ENCODE data around the gene SCUBE1.

SCUBE1 gene

GRCh38 chr22:43343670-43344519, 723 bp upstream of the SCUBE1 start:
- H3K36me3 Mint-ChIP-seq (ENCODE audit: low read depth): no peaks in the 10 kb centered on the region
- TF ChIP-seq CTCF (IDR thresholded peaks at IDR 0.05): no peak
- H3K9me3 Mint-ChIP-seq: no peaks in the 10 kb centered on the region
- H3K4me3 Mint-ChIP-seq: peak overlapping the region; percentile 61
- peak; percentile 57 for DNase-seq
- H3K27ac Mint-ChIP-seq: no peak overlapping the region
- H3K27me3 Mint-ChIP-seq (ENCODE audit: low read depth, poor library complexity): peaks cover 82% of the 10 kb centered on the region
- H3K4me1 Mint-ChIP-seq: peaks cover 53% of the 10 kb centered on the region

GRCh38 chr22:43342347-43343261, 568 bp downstream of the SCUBE1 start:
- no peak for TF ChIP-seq CTCF (IDR thresholded peaks at IDR 0.05)
- no peak overlapping the region for H3K27ac Mint-ChIP-seq
- no peaks in the 10 kb centered on the region for H3K9me3 Mint-ChIP-seq
- peaks cover 57% of the 10 kb centered on the region for H3K4me1 Mint-ChIP-seq
- H3K4me3 Mint-ChIP-seq: peak overlapping the region; percentile 87
- peaks cover 5% of the 10 kb centered on the region for H3K36me3 Mint-ChIP-seq (ENCODE audit: low read depth)
- H3K27me3 Mint-ChIP-seq (ENCODE audit: low read depth, poor library complexity): peaks cover 83% of the 10 kb centered on the region
- DNase-seq: peak; percentile 45

- Mint-ChIP-seq H3K27me3 (ENCODE audit: low read depth, poor library complexity) (peaks cover 77% of the 10 kb centered on the region), H3K27ac (no peak overlapping the region), H3K36me3 (ENCODE audit: low read depth) (peaks cover 7% of the 10 kb centered on the region), H3K9me3 (no peaks in the 10 kb centered on the region), H3K4me3 (peak overlapping the region; percentile 87), H3K4me1 (peaks cover 56% of the 10 kb centered on the region)
- no peak for TF ChIP-seq CTCF (IDR thresholded peaks at IDR 0.05)
- no peak for DNase-seq
Measured at GRCh38 chr22:43341565-43341964, 1.6 kb downstream of the SCUBE1 start.

GRCh38 chr22:43338766-43339345, 4.3 kb downstream of the SCUBE1 start:
- Mint-ChIP-seq H3K9me3 (no peaks in the 10 kb centered on the region), H3K4me1 (peaks cover 32% of the 10 kb centered on the region), H3K36me3 (ENCODE audit: low read depth) (peaks cover 8% of the 10 kb centered on the region), H3K27me3 (ENCODE audit: low read depth, poor library complexity) (peaks cover 54% of the 10 kb centered on the region), H3K27ac (no peak overlapping the region), H3K4me3 (no peak overlapping the region)
- TF ChIP-seq CTCF (IDR thresholded peaks at IDR 0.05): no peak
- DNase-seq: no peak

- no peak overlapping the region for H3K4me3 Mint-ChIP-seq
- H3K27ac Mint-ChIP-seq: no peak overlapping the region
- peaks cover 56% of the 10 kb centered on the region for H3K27me3 Mint-ChIP-seq (ENCODE audit: low read depth, poor library complexity)
- peaks cover 32% of the 10 kb centered on the region for H3K4me1 Mint-ChIP-seq
- no peak for TF ChIP-seq CTCF (IDR thresholded peaks at IDR 0.05)
- peaks cover 16% of the 10 kb centered on the region for H3K36me3 Mint-ChIP-seq (ENCODE audit: low read depth)
- no peak for DNase-seq
- no peaks in the 10 kb centered on the region for H3K9me3 Mint-ChIP-seq
Measured at GRCh38 chr22:43337946-43338345, 5.2 kb downstream of the SCUBE1 start.

Data from nephron progenitor cell (in vitro differentiated cells).